DOHH2 (cell line): ENCODE data around the gene ORC2.

Experiments
- CTCF ChIP-seq: fragments of 200-600 bp; sonication (generic); IDR thresholded peaks from one replicate; pipeline ENCODE4 v1.5.1; 2014; ENCODE audit warnings: antibody characterized with exemption, mild to moderate bottlenecking, low read depth, low read length; ENCODE audit not compliant: poor library complexity, severe bottlenecking
- EZH2phosphoT487 ChIP-seq: fragments of 200-600 bp; sonication (generic); IDR thresholded peaks from 2 replicates; pipeline ENCODE4 v1.6.1; 2017; ENCODE audit warnings: borderline replicate concordance, mild to moderate bottlenecking, antibody characterized with exemption, low read length, moderate library complexity, mixed read lengths

DNA sequence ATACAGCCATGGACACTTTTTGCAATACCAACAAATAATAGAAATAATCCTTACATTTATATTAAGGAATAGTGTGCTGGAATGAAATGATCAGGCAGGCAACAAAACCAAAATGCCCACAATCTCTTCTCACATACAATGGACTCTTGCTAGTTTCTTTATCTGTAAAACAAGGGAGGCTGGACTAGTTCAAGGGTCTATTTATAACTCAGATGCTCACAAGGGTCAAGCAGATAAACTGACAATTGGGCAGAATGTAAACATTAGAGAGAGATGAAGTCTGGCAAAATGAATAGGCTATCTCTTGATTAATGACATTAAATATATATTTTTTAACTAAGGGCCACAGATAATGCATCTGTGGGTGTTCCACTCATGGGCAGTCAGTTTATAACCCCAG lies 86.0 kb downstream of the ORC2 start:
- TF ChIP-seq CTCF (no peak), EZH2phosphoT487 (no peak)
